ENCODE measurements around the gene BCORL1.
A peak's percentile ranks its signal among the peaks of the same experiment; 100 is the strongest.

Gene BCORL1

GRCh38 chrX:129982300-129983251 is at the start of gene BCORL1:
BCORL1 (plus strand) TSS chrX:129982635; CDS start chrX:130005232, 22,597 bp downstream.
- DNase-seq = peak; percentile 95

GRCh38 chrX:129932821-129933321 is 49.6 kb upstream of the BCORL1 start:
- DNase-seq = peak; percentile 45

- no peak for DNase-seq
These were observed 48.7 kb upstream of the BCORL1 start for GRCh38 chrX:129933700-129934099.

- DNase-seq = no peak
These were observed 48.0 kb upstream of the BCORL1 start for GRCh38 chrX:129934461-129934860.

- DNase-seq = no peak
These were observed 47.5 kb upstream of the BCORL1 start for GRCh38 chrX:129934952-129935351.

- no peak for DNase-seq
These were observed 44.4 kb upstream of the BCORL1 start for GRCh38 chrX:129938081-129938480.

- DNase-seq = no peak
These were observed 42.4 kb upstream of the BCORL1 start for GRCh38 chrX:129939986-129940385.

GRCh38 chrX:129940721-129941120 is 41.7 kb upstream of the BCORL1 start:
- DNase-seq = no peak

GRCh38 chrX:129945131-129945530 is 37.3 kb upstream of the BCORL1 start:
- DNase-seq = no peak

GRCh38 chrX:129953334-129953648 is 29.1 kb upstream of the BCORL1 start:
- no peak for DNase-seq

- DNase-seq = no peak
These were observed 28.6 kb upstream of the BCORL1 start for GRCh38 chrX:129953881-129954280.

- DNase-seq = peak; percentile 21
These were observed 27.6 kb upstream of the BCORL1 start for GRCh38 chrX:129954804-129955203.

- DNase-seq = no peak
These were observed 26.8 kb upstream of the BCORL1 start for GRCh38 chrX:129955682-129956081.

GRCh38 chrX:129956145-129956544 is 26.3 kb upstream of the BCORL1 start:
- no peak for DNase-seq

- DNase-seq = no peak
These were observed 25.7 kb upstream of the BCORL1 start for GRCh38 chrX:129956765-129957164.

GRCh38 chrX:129957241-129958082 is 25.0 kb upstream of the BCORL1 start:
- peak; percentile 92 for DNase-seq

GRCh38 chrX:129958083-129958465 is 24.4 kb upstream of the BCORL1 start:
- DNase-seq = no peak

- no peak for DNase-seq
These were observed 23.5 kb upstream of the BCORL1 start for GRCh38 chrX:129958814-129959492.

- no peak for DNase-seq
These were observed 23.0 kb upstream of the BCORL1 start for GRCh38 chrX:129959493-129959832.

GRCh38 chrX:129961180-129962083 is 21.0 kb upstream of the BCORL1 start:
- DNase-seq = peak; percentile 89

- no peak for DNase-seq
These were observed 18.7 kb upstream of the BCORL1 start for GRCh38 chrX:129963729-129964128.

GRCh38 chrX:129965166-129965565 is 17.3 kb upstream of the BCORL1 start:
- DNase-seq = no peak

All from OCI-M1 (cell line).